GM10248 (cell line): ENCODE results near the gene MAMSTR.
A peak's percentile ranks its signal among the peaks of the same experiment; 100 is the strongest.

Source experiments
- CTCF ChIA-PET: fragments of 300-600 bp; sonication (Branson Sonifier 250); formaldehyde crosslinking; extraction: SDS; loops from one replicate; lab custom pipeline; 2021; ENCODE audit warnings: antibody characterized with exemption; lab: Yijun Ruan, JAX
- POLR2A ChIA-PET: fragments of 350-650 bp; sonication (Branson Sonifier 250); formaldehyde crosslinking; extraction: SDS; loops from one replicate; lab custom pipeline; 2020; ENCODE audit warnings: antibody characterized with exemption; lab: Yijun Ruan, JAX
- DNase-seq: peaks from one replicate; pipeline ENCODE4 v3.0.0; 2012; ENCODE audit errors: extremely low spot score
- CTCF ChIP-seq: IDR thresholded peaks from 2 replicates; pipeline ENCODE4 v1.5.1; 2012; ENCODE audit warnings: mild to moderate bottlenecking, low read depth; ENCODE audit errors: extremely low read depth, missing control alignments, control extremely low read depth

MAMSTR gene

GRCh38 chr19:48739404-48740163, 20.1 kb upstream of the MAMSTR start:
- ChIA-PET POLR2A (interaction anchor here (0.7 kb wide), 1 partner anchor 184 kb away, joined by 3 read pairs; no protein-coding TSS in a partner anchor), CTCF (interaction anchor here (0.6 to 2.3 kb wide), 12 partner anchors 12 to 231 kb away, joined by 3 to 16 read pairs (median 5); partner anchors contain the start of gene CA11)
- TF ChIP-seq CTCF: no peak
- no peak for DNase-seq

- peak; percentile 99 for DNase-seq
- ChIA-PET POLR2A (no interaction called here), CTCF (interaction anchor here (0.8 to 2.3 kb wide), 12 partner anchors 15 to 232 kb away, joined by 3 to 16 read pairs (median 5); partner anchors contain the start of gene CA11)
- TF ChIP-seq CTCF: peak; percentile 66
Measured at GRCh38 chr19:48738557-48739403, 19.3 kb upstream of the MAMSTR start.

- POLR2A ChIA-PET: no interaction called here
- DNase-seq: no peak
- TF ChIP-seq CTCF: no peak
- CTCF ChIA-PET: interaction anchor here (2.0 kb wide), 1 partner anchor 23 kb away, joined by 5 read pairs; no protein-coding TSS in a partner anchor
Measured at GRCh38 chr19:48737360-48737998, 18.0 kb upstream of the MAMSTR start.

GRCh38 chr19:48735031-48735615, 15.6 kb upstream of the MAMSTR start:
- POLR2A ChIA-PET: no interaction called here
- DNase-seq: no peak
- CTCF ChIA-PET: no interaction called here
- no peak for TF ChIP-seq CTCF

GRCh38 chr19:48734625-48735024, 15.1 kb upstream of the MAMSTR start:
- POLR2A ChIA-PET: no interaction called here

More at GRCh38 chr19:48734625-48735024, 15.1 kb upstream of the MAMSTR start:
- TF ChIP-seq CTCF: no peak
- DNase-seq: no peak
- CTCF ChIA-PET: interaction anchor here (2.2 kb wide), 1 partner anchor 20 kb away, joined by 6 read pairs; no protein-coding TSS in a partner anchor
